Measurements from ENCODE around the gene MAD2L2.

- TF ChIP-seq CTCF (IDR thresholded peaks at IDR 0.05), result no peak
- no peak for TF ChIP-seq POLR2A (IDR thresholded peaks at IDR 0.05)
Observed at GRCh38 chr1:11639372-11639771, 41.6 kb downstream of the MAD2L2 start.
